CD4-positive, CD25-positive, alpha-beta regulatory T cell (primary cell): ENCODE measurements around the gene ANXA3. TPM values are rescaled to one million over a fixed set of nuclear protein-coding genes. Genes with fewer than 3 reads are reported as not detected.

Experiments used
- ATAC-seq, 2 donors: fragments of 150-1000 bp; cut with Tn5 transposase; one replicate each; pipeline ENCODE4 v1.10.0; 2021; ENCODE audit warnings: low read depth in 2 of 2, moderate number of reproducible peaks in 2 of 2, moderate library complexity in 1 of 2
- DNase-seq, 3 donors: peaks; one replicate each; pipeline versions ENCODE4 v3.0.0 to v3.0.0-alpha.2; 2012 to 2022; ENCODE audit warnings: mixed read lengths in 1 of 3
- H3K27ac ChIP-seq: one replicate; pipeline ENCODE4 v1.7.0; 2013; ENCODE audit warnings: mild to moderate bottlenecking, low read length; ENCODE audit not compliant: insufficient read depth, poor library complexity, severe bottlenecking
- H3K27me3 ChIP-seq: one replicate; pipeline ENCODE4 v1.7.0; 2013; ENCODE audit warnings: low read length; ENCODE audit not compliant: control insufficient read depth, insufficient read depth
- H3K36me3 ChIP-seq: one replicate; pipeline ENCODE4 v1.7.0; 2013; ENCODE audit warnings: mild to moderate bottlenecking, low read length, moderate library complexity; ENCODE audit not compliant: control insufficient read depth, insufficient read depth
- H3K4me1 ChIP-seq: 2 replicates; pipeline ENCODE4 v1.7.0; 2013; ENCODE audit warnings: mild to moderate bottlenecking, low read length; ENCODE audit not compliant: insufficient read depth, control insufficient read depth, poor library complexity, severe bottlenecking
- H3K4me3 ChIP-seq: one replicate; pipeline ENCODE4 v1.7.0; 2013; ENCODE audit warnings: low read depth, mild to moderate bottlenecking, low read length, moderate library complexity
- H3K9me3 ChIP-seq, 2 experiments: 1 replicate in 1 of 2; 2 replicates in 1 of 2; pipeline ENCODE4 v1.7.0; 2013; ENCODE audit warnings: low read length in 2 of 2, mild to moderate bottlenecking in 1 of 2, moderate library complexity in 1 of 2; ENCODE audit not compliant: control insufficient read depth in 2 of 2
- H3K27ac Mint-ChIP-seq, 3 donors: one replicate each; pipeline ENCODE4 v1.8.0; 2020 to 2022; ENCODE audit warnings: mild to moderate bottlenecking in 3 of 3, mixed read lengths in 3 of 3, moderate library complexity in 2 of 3
- H3K27me3 Mint-ChIP-seq: one replicate; pipeline ENCODE4 v1.8.0; 2022; ENCODE audit warnings: mild to moderate bottlenecking, mixed read lengths
- H3K36me3 Mint-ChIP-seq: one replicate; pipeline ENCODE4 v1.8.0; 2020; ENCODE audit warnings: mixed read lengths
- H3K4me1 Mint-ChIP-seq, 4 donors: one replicate each; pipeline ENCODE4 v1.8.0; 2020 to 2022; ENCODE audit warnings: mixed read lengths in 4 of 4, mild to moderate bottlenecking in 1 of 4
- H3K4me3 Mint-ChIP-seq, 4 donors: one replicate each; pipeline ENCODE4 v1.8.0; 2020 to 2022; ENCODE audit warnings: mild to moderate bottlenecking in 4 of 4, mixed read lengths in 4 of 4, moderate library complexity in 3 of 4
- H3K9me3 Mint-ChIP-seq, 7 donors: one replicate each; pipeline ENCODE4 v1.8.0; 2020 to 2022; ENCODE audit warnings: mixed read lengths in 7 of 7, mild to moderate bottlenecking in 3 of 7, moderate library complexity in 2 of 7
- polyA plus RNA-seq, 4 donors: library from polyadenylated mRNA; unstranded; fragments of 300-500 nt; fragmentation: Illumina TruSeq; gene quantifications; one replicate each; pipeline ENCODE4 v1.2.3, GENCODE V29; 2021
- total RNA-seq: library from RNA; stranded (reverse); gene quantifications from one replicate; pipeline ENCODE4 v1.2.3, GENCODE V29; 2022

ANXA3 gene
- total and polyA plus RNA-seq, 5 donors from 2014 or later = not detected

GRCh38 chr4:78652282-78652876 is 100.8 kb downstream of the ANXA3 start:
- H3K4me1 ChIP-seq = peaks cover 4% of the 10 kb centered on the region
- no peaks in the 10 kb centered on the region for H3K36me3 ChIP-seq
- ATAC-seq (no peak), DNase-seq (no peak)
- H3K4me3 ChIP-seq = no peak overlapping the region
- Mint-ChIP-seq H3K9me3 (peaks cover 0 to 1% (median 0%) of the 10 kb centered on the region in 7 donors), H3K4me1 (peaks cover 6 to 9% (median 8%) of the 10 kb centered on the region in 4 donors), H3K36me3 (no peaks in the 10 kb centered on the region), H3K4me3 (no peak overlapping the region), H3K27ac (no peak overlapping the region), H3K27me3 (peaks cover 12% of the 10 kb centered on the region)
- peaks cover 4% of the 10 kb centered on the region for H3K27me3 ChIP-seq
- H3K9me3 ChIP-seq = no peaks in the 10 kb centered on the region
- no peak overlapping the region for H3K27ac ChIP-seq

DNA sequence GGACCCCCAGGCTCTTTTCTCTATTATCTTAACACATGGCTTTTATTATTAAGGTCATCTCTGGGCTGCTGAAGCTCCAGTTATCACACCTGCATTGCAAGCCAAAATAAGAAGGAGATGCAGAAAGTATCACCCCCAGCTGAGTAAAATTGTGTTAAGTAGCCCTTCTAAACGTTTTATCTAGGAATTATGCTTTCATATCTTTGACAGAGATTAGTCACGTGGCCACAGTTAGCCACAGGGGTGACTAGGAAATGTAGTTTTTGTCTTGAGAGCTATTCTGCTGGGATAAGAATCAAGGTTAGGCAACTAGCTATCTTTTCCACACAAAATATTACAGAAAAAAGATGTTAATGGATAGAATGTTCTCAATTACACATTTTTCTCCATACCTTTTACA is 102.1 kb downstream of the ANXA3 start:
- ATAC-seq (no peak), DNase-seq (no peak)
- no peak overlapping the region for H3K27ac Mint-ChIP-seq
- Histone ChIP-seq H3K4me3 (no peak overlapping the region), H3K27me3 (peaks cover 4% of the 10 kb centered on the region), H3K36me3 (no peaks in the 10 kb centered on the region), H3K4me1 (peaks cover 13% of the 10 kb centered on the region), H3K9me3 (no peaks in the 10 kb centered on the region), H3K27ac (no peak overlapping the region)
- H3K9me3 Mint-ChIP-seq = peaks cover 0 to 1% (median 0%) of the 10 kb centered on the region in 7 donors
- no peak overlapping the region for H3K4me3 Mint-ChIP-seq
- peaks cover 12% of the 10 kb centered on the region for H3K27me3 Mint-ChIP-seq
- peaks cover 18 to 20% (median 19%) of the 10 kb centered on the region in 4 donors for H3K4me1 Mint-ChIP-seq
- H3K36me3 Mint-ChIP-seq = no peaks in the 10 kb centered on the region

- H3K4me1 Mint-ChIP-seq = peaks cover 20 to 23% (median 22%) of the 10 kb centered on the region in 4 donors
- Histone ChIP-seq H3K36me3 (no peaks in the 10 kb centered on the region), H3K4me1 (peaks cover 13% of the 10 kb centered on the region), H3K4me3 (no peak overlapping the region), H3K27me3 (peaks cover 1% of the 10 kb centered on the region), H3K9me3 (no peaks in the 10 kb centered on the region), H3K27ac (no peak overlapping the region)
- no peak overlapping the region for H3K4me3 Mint-ChIP-seq
- peaks cover 7% of the 10 kb centered on the region for H3K27me3 Mint-ChIP-seq
- DNase-seq = no peak
- H3K9me3 Mint-ChIP-seq = peaks cover 0 to 1% (median 0%) of the 10 kb centered on the region in 7 donors
- no peak overlapping the region for H3K27ac Mint-ChIP-seq
- no peak for ATAC-seq
- no peaks in the 10 kb centered on the region for H3K36me3 Mint-ChIP-seq
These were observed 103.2 kb downstream of the ANXA3 start for GRCh38 chr4:78654807-78655206.

DNA sequence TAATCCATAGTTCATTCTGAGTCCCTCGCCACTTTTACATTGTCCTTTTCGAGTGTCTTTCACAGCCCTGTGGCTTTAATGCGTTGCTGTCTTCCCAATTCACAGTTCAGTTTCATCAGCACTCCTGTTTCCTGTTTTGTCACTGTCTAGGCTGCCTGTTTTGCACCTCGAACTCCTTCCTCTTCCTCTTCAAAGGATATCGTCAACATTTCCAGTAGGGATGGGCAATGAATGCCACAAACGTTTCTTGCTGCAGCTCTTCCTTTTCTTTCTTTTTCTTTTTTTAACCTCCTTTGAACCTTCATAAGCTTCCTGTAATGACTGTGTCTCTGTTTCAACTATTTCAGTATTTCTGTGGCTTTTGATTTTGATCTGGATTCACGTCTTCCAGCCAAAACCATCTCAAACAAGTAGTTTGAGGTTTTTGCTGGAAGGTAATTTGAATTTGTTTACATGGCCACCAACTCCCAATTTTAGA is 105.4 kb downstream of the ANXA3 start:
- H3K27ac Mint-ChIP-seq = peak overlapping the region; percentile 52 to 73 (median 72)
- Histone ChIP-seq H3K27ac (no peak overlapping the region), H3K4me3 (peak overlapping the region; percentile 60), H3K4me1 (peaks cover 13% of the 10 kb centered on the region), H3K9me3 (no peaks in the 10 kb centered on the region), H3K36me3 (no peaks in the 10 kb centered on the region), H3K27me3 (peaks cover 1% of the 10 kb centered on the region)
- H3K4me1 Mint-ChIP-seq = peaks cover 20 to 23% (median 22%) of the 10 kb centered on the region in 4 donors
- peaks cover 0 to 1% (median 0%) of the 10 kb centered on the region in 7 donors for H3K9me3 Mint-ChIP-seq
- no peaks in the 10 kb centered on the region for H3K36me3 Mint-ChIP-seq
- DNase-seq (peak in 1 of 3 donors; percentile 43), ATAC-seq (no peak)
- peak overlapping the region; percentile 1 to 76 (median 27) for H3K4me3 Mint-ChIP-seq
- peaks cover 5% of the 10 kb centered on the region for H3K27me3 Mint-ChIP-seq

DNA sequence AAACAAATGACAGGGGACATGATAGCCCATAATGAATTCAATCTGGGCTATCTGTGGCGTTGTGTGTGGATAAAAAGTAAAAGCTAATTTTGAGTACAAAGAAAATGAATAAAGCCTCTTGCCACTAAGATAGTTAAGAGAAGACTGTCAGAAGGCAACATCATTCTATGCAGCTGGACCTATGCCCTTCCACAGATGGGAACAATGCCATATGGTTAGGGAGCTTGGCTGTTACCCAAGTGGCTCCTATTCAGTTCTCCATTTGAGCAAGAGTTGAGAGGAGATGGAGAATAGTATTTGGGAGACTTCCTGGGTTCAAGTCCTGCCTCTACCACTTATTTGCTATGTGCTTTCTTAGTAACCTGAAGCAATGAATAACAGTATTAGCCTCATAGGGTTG is 107.7 kb downstream of the ANXA3 start:
- Mint-ChIP-seq H3K27me3 (no peaks in the 10 kb centered on the region), H3K9me3 (peaks cover 0 to 2% (median 0%) of the 10 kb centered on the region in 7 donors), H3K27ac (no peak overlapping the region), H3K4me3 (no peak overlapping the region), H3K4me1 (peaks cover 20 to 24% (median 23%) of the 10 kb centered on the region in 4 donors), H3K36me3 (no peaks in the 10 kb centered on the region)
- no peaks in the 10 kb centered on the region for H3K9me3 ChIP-seq
- H3K4me1 ChIP-seq = peaks cover 13% of the 10 kb centered on the region
- no peaks in the 10 kb centered on the region for H3K27me3 ChIP-seq
- no peak overlapping the region for H3K4me3 ChIP-seq
- DNase-seq (no peak), ATAC-seq (no peak)
- H3K36me3 ChIP-seq = no peaks in the 10 kb centered on the region
- no peak overlapping the region for H3K27ac ChIP-seq

DNA sequence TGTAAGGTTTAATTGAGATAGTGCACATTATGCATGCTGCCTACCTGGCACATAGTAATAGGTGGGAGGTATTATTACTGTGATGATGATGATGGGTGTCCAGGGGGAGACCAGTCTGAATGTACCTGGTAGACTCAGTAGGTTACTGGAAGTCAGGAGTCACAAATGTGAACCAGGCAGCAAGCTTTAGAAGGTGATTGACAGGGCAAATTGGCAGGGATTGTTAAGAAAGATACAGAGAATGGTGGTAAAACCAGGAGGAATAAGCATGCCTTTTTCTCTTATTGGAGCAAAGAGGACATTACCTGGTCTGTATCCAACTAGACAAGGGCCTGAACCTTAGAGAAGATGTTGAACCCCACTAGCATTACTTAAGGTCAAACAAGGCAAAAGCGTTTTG is 108.1 kb downstream of the ANXA3 start:
- Mint-ChIP-seq H3K27ac (no peak overlapping the region), H3K36me3 (no peaks in the 10 kb centered on the region), H3K4me1 (peaks cover 20 to 24% (median 23%) of the 10 kb centered on the region in 4 donors), H3K9me3 (peaks cover 0 to 2% (median 0%) of the 10 kb centered on the region in 7 donors), H3K4me3 (no peak overlapping the region), H3K27me3 (no peaks in the 10 kb centered on the region)
- peaks cover 13% of the 10 kb centered on the region for H3K4me1 ChIP-seq
- H3K27me3 ChIP-seq = no peaks in the 10 kb centered on the region
- DNase-seq (no peak), ATAC-seq (no peak)
- no peak overlapping the region for H3K4me3 ChIP-seq
- no peaks in the 10 kb centered on the region for H3K9me3 ChIP-seq
- H3K27ac ChIP-seq = no peak overlapping the region
- no peaks in the 10 kb centered on the region for H3K36me3 ChIP-seq

Other genes with a start within 250 kb of the ANXA3 start
- 7.8 TPM for gene BMP2K, start 224.6 kb downstream of the ANXA3 start, total RNA-seq
- 1 to 10 TPM; 1.2 to 2.2 (median 1.8) TPM for gene BMP2K, start 224.6 kb downstream of the ANXA3 start, polyA plus RNA-seq